MCF 10A (cell line): Measurements from ENCODE around the gene FURIN. TPM values are rescaled to one million over a fixed set of nuclear protein-coding genes. Genes with fewer than 3 reads are reported as not detected.

Experiments used
- BruUV-seq: library from RNA; stranded (reverse); fragments of 400-500 nt; replicated peaks from 2 replicates; lab custom pipeline; 2021; lab: Mats Ljungman, UMichigan
- CTCF ChIA-PET: fragments of 300-600 bp; sonication (Branson Sonifier 250); formaldehyde crosslinking; extraction: SDS; loops from one replicate; lab custom pipeline; 2021; ENCODE audit warnings: antibody characterized with exemption, inconsistent platforms; lab: Yijun Ruan, JAX
- POLR2A ChIA-PET: fragments of 300-600, 350-650 bp; sonication (Branson Sonifier 250); formaldehyde crosslinking; extraction: SDS; loops from one replicate; lab custom pipeline; 2020; ENCODE audit warnings: antibody characterized with exemption, inconsistent platforms; lab: Yijun Ruan, JAX
- DNase-seq: peaks from one replicate; pipeline ENCODE4 v3.0.0-alpha.2; 2018; ENCODE audit not compliant: unreplicated experiment
- H3K27ac Mint-ChIP-seq: one replicate; pipeline ENCODE4 v1.8.0; 2022; ENCODE audit warnings: mild to moderate bottlenecking, low read depth, mixed read lengths; ENCODE audit not compliant: unreplicated experiment
- H3K27me3 Mint-ChIP-seq: one replicate; pipeline ENCODE4 v1.8.0; 2022; ENCODE audit warnings: mixed read lengths; ENCODE audit not compliant: insufficient read depth, unreplicated experiment
- H3K36me3 Mint-ChIP-seq: one replicate; pipeline ENCODE4 v1.8.0; 2022; ENCODE audit warnings: mild to moderate bottlenecking, moderate library complexity, mixed read lengths; ENCODE audit not compliant: insufficient read depth, unreplicated experiment
- H3K4me1 Mint-ChIP-seq: one replicate; pipeline ENCODE4 v1.8.0; 2022; ENCODE audit warnings: mixed read lengths; ENCODE audit not compliant: insufficient read depth, unreplicated experiment
- H3K4me3 Mint-ChIP-seq: one replicate; pipeline ENCODE4 v1.8.0; 2022; ENCODE audit warnings: mild to moderate bottlenecking, moderate library complexity, mixed read lengths; ENCODE audit not compliant: unreplicated experiment
- H3K9me3 Mint-ChIP-seq: one replicate; pipeline ENCODE4 v1.8.0; 2022; ENCODE audit warnings: mixed read lengths; ENCODE audit not compliant: unreplicated experiment
- CTCF ChIP-seq: fragments of 200-600 bp; IDR thresholded peaks from one replicate; pipeline ENCODE4 v1.8.0; 2022; ENCODE audit warnings: antibody characterized with exemption, mild to moderate bottlenecking; ENCODE audit not compliant: unreplicated experiment
- intact Hi-C: fragments of 100-400 bp; cut with micrococcal nuclease; formaldehyde crosslinking; loops from 2 replicates; pipeline ENCODE4 v1.14.1; 2022
- total RNA-seq: library from RNA; stranded (reverse); gene quantifications from 2 replicates; pipeline ENCODE4 v1.2.3, GENCODE V29; 2022

Gene FURIN
- total RNA-seq, 1 experiment from 2014 or later, result 48.8 TPM

- no peak for DNase-seq
- BruUV-seq, result no TSS peak
- intact Hi-C loops, result no loop called here
Observed at GRCh38 chr15:90910441-90911301, 42.3 kb downstream of the FURIN start.

DNA sequence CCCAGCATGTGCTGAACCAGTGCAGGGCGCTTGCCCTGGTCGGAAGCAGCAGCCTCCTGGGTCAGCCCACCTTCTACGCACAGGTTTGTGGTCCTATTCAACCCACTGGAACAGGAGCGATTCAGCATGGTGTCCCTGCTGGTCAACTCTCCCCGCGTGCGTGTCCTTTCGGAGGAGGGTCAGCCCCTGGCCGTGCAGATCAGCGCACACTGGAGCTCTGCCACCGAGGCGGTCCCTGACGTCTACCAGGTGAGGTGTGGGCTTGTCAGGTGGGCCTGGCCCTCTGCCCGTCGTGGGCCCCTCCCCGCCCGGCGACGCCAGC, 42.9 kb downstream of the FURIN start:
- POLR2A ChIA-PET, result interaction anchor here (0.7 kb wide), 1 partner anchor 39 kb away, joined by 3 read pairs; no protein-coding TSS in a partner anchor
- TF ChIP-seq CTCF, result no peak
- no TSS peak for BruUV-seq
- no peaks in the 10 kb centered on the region for H3K27me3 Mint-ChIP-seq
- intact Hi-C loops, result no loop called here
- H3K27ac Mint-ChIP-seq, result no peak overlapping the region
- no peak overlapping the region for H3K4me3 Mint-ChIP-seq
- no peaks in the 10 kb centered on the region for H3K9me3 Mint-ChIP-seq
- no peaks in the 10 kb centered on the region for H3K4me1 Mint-ChIP-seq
- CTCF ChIA-PET, result no interaction called here
- peaks cover 41% of the 10 kb centered on the region for H3K36me3 Mint-ChIP-seq
- no peak for DNase-seq

More at GRCh38 chr15:90910441-90911301, 42.3 kb downstream of the FURIN start:
- CTCF ChIA-PET, result interaction anchor here (0.9 kb wide), 1 partner anchor 21 kb away, joined by 4 read pairs; the partner anchor contains the start of gene HDDC3
- Mint-ChIP-seq H3K9me3 (no peaks in the 10 kb centered on the region), H3K27me3 (no peaks in the 10 kb centered on the region), H3K4me1 (no peaks in the 10 kb centered on the region), H3K36me3 (peaks cover 44% of the 10 kb centered on the region), H3K27ac (no peak overlapping the region), H3K4me3 (no peak overlapping the region)
- POLR2A ChIA-PET, result no interaction called here
- TF ChIP-seq CTCF, result no peak

- no peak for DNase-seq
- no TSS peak for BruUV-seq
- Mint-ChIP-seq H3K4me1 (no peaks in the 10 kb centered on the region), H3K27ac (no peak overlapping the region), H3K36me3 (peaks cover 38% of the 10 kb centered on the region), H3K4me3 (no peak overlapping the region), H3K27me3 (no peaks in the 10 kb centered on the region), H3K9me3 (no peaks in the 10 kb centered on the region)
- no peak for TF ChIP-seq CTCF
- ChIA-PET POLR2A (interaction anchor here (0.7 kb wide), 1 partner anchor 40 kb away, joined by 3 read pairs; no protein-coding TSS in a partner anchor), CTCF (no interaction called here)
- intact Hi-C loops, result no loop called here
Observed at GRCh38 chr15:90911906-90912769, 43.8 kb downstream of the FURIN start.

- Mint-ChIP-seq H3K9me3 (no peaks in the 10 kb centered on the region), H3K4me3 (no peak overlapping the region), H3K4me1 (no peaks in the 10 kb centered on the region), H3K27me3 (no peaks in the 10 kb centered on the region), H3K36me3 (peaks cover 32% of the 10 kb centered on the region), H3K27ac (no peak overlapping the region)
- no TSS peak for BruUV-seq
- intact Hi-C loops, result no loop called here
- no peak for TF ChIP-seq CTCF
- no peak for DNase-seq
- ChIA-PET POLR2A (no interaction called here), CTCF (no interaction called here)
Observed at GRCh38 chr15:90912770-90913075, 44.3 kb downstream of the FURIN start.
